Measurements from ENCODE around the gene B4GALT6.
"Not testable (repeated sequence)": the region's sequence is repeated elsewhere in the genome, so short reads cannot be mapped to it uniquely, and the experiment has no call there.

B4GALT6 gene

DNA sequence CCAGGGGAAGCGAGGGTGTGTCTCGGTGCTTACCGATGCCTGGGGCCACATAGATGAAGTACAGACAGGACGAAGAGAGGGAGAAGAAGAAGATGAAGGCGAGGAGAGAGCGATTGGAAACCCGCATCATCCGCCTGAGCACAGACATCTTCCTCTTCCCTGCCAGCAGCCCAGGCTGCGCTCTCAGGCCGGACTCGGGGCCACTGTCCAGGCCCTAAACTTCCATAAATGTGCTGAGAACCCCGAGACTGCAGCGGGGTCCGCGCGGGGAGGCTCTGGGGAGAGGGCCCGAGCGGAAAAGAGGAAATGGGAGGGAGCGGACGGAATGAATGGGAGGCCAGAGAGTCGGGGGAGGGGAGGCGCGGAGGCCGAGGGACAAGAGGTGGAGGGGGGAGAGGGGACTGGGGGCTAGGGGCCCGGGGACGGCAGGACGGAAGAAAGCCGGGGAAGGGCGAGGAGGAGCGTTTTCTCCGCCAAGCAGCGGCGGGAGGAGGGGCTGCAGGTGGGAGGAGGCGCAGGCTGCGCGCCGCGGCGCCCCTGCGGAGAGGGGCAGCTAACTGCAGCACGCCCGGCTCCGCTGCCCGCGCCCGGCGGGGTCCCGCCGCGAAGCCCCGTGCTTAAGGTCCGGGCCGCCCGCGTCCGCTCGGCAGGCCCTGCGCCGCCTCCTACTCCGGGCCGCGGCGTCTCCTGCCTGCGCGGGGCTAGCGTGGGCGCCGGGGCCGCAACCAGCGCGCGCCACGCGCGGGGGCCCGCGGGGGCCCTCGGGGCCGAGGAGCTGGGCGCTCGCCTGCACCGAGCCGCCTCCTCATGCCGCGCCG is at the start of gene B4GALT6:
Gene B4GALT6, minus strand, starts transcription at position 303 of the 818 bp plus-strand sequence. Its CDS starts 155 bp downstream, at position 148.
- no peak for DNase-seq

- DNase-seq = no peak
Measured at GRCh38 chr18:31731628-31732027, 47.2 kb upstream of the B4GALT6 start.

GRCh38 chr18:31729196-31729595 is 44.8 kb upstream of the B4GALT6 start:
- not testable (repeated sequence) for DNase-seq

- no peak for DNase-seq
Measured at GRCh38 chr18:31723990-31724711, 39.8 kb upstream of the B4GALT6 start.

DNA sequence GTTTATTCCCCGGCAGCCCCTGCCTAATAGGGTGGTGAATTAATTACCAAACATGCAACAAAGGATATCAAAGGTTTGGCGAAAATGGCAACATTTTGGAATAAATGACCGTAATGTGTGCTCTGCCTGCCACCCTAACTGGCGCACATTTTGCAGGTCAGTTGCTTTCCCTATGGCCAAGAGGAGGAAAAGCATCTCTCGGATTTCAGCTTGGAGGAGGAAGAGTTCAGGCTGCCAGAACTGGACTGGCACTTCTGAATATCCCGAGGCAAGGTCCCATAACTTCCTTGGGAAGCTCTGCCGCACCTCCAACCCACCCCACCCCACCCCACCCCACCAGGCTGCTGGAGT is 39.2 kb upstream of the B4GALT6 start:
- no peak for DNase-seq

DNA sequence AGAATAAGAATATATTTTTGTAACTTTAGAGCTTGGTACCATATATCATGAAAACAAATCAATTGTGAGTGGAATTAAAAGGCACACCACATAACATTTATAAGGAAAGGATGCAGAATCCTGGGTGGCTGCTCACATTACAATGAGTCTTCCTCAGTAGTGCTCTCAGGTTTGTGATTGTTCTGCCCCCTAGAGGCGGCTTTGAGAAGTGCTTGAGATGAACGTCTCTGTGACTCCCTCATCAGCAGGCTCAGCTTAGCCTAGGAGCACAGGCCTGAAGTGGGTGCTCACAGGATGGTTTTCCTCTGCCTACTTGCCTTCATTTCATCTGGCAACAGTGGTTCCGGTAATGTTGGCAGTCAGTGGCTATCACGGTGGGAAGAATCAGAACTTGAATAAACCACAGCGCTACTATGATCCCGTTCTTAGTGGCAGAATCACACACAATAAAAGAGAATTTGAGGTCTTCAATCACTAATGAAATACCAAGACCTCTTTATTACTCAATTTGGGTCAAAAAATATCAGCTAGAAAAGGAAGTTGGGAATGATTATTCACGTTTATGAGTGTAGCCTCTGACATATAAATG is 38.1 kb upstream of the B4GALT6 start:
- DNase-seq = no peak

GRCh38 chr18:31721601-31722000 is 37.2 kb upstream of the B4GALT6 start:
- DNase-seq = no peak

GRCh38 chr18:31720867-31721266 is 36.5 kb upstream of the B4GALT6 start:
- no peak for DNase-seq

DNA sequence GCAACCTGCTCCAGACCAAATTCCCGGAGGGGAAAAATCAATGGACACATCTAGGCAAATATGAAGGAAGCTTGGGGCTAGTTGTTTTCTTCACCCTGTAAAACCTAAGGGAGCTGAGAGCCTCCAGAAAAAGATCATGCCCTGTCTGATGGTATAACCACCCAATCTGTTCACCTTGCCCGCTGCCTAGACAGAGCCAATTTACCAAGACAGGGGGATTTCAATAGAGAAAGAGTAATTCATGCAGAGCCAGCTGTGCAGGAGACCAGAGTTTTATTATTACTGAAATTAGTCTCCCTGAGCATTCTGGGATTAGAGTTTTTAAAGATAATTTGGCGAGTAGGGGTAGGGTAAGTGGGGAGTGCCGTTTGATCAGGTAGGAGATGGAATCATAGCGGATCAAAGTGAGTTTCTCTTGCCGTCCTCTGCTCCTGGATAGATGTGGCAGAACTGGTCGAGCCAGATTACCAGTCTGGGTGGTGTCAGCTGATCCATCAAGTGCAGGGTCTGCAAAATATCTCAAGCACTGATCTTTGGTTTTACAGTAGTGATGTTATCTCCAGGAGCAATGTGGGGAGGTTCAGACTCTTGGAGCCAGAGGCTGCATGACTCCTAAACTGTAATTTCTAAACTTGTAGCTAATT is 35.1 kb upstream of the B4GALT6 start:
- DNase-seq = no peak

- no peak for DNase-seq
Measured at GRCh38 chr18:31718386-31718785, 34.0 kb upstream of the B4GALT6 start.

DNA sequence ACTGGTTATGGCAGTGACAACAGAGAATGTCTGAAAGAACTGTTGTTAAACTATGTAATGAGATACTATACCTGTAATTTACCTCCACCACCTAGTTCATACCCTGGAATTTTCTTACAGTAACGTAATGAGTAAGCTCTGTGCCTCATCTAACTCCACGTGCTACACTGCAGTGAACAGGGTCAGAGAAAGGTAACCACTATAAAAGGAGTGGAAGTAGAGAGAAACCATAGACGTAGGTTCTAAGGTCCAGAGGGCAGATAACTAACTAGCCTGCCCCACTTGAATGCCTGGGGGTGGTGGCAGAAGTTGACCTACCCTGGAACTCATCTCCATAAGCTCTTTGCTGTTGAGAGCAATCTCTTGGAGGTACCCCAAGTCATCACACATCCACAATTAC is 32.0 kb upstream of the B4GALT6 start:
- no peak for DNase-seq

DNA sequence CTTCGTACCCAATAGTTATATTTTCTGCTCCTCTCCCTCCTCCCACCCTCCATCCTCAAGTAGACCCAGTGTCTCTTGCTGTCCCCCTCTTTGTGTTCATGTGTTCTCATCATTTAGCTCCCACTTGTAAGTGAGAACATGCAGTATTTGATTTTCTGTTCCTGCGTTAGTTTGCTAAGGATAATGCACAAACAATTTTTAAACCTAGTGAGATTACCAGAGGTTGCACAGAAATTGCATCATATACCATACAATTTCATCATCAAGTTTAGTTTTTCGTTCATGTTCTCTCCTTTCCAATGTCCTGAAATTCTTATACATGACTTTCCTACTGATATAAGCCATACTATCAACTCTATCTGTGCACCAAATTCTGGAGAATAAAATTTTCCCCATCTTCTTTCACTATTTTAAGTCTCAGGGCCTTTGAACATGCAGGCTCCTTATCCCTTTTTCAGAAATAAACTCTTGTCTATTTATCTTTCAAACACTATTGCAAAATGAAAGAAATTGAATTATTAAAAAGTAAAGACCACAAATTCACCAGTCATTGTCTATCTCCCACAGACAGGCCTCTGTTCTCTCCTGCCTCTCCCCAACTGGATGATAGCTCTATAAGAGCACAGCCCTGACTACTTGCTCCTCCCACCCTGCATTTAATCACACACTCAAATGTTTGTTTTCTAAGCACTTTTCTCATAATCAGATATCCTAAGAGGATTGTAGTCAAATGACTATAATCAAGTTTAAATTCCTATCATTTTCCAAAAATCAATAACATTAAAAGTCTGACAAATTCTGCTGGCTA is 27.2 kb upstream of the B4GALT6 start:
- no peak for DNase-seq

DNA sequence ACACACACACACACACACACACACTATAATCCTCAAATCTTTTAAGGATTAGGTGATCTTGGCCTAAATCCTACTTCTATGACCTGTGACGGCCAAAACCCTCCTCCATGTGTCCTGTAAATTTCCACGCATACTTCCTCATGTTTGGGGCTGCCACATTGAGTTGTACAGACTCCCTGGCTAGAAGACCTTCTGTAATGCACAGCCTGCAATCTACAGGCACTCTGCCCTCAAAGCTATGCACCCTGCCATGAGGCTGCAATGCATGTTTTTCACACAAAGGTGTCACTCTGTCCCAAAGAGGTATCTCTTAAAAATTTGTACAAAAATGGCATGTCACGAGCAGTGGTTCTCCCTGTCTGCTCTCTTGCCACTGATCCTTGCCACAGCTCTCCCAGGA is 26.4 kb upstream of the B4GALT6 start:
- DNase-seq = no peak

GRCh38 chr18:31707815-31708214 is 23.4 kb upstream of the B4GALT6 start:
- no peak for DNase-seq

DNA sequence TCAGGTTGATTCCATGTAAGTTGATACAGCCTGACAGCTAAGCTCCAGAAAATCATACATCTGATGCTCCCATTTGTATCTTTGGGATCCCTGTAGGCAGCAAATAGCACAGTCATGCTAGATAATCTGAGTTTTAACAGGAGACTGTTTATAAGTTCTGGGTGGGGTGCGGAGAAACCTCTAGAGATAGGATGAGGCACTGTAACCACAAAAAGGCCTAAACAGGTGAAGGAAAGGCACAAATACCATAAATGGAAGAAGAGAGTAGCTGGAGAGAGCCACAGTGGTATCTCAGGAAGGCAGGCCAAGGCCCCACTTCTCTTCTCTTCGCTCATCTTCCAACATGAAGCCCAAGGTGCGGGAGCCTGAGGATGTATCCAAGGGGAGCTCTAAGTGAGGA is 18.1 kb upstream of the B4GALT6 start:
- DNase-seq = no peak

- no peak for DNase-seq
Measured at GRCh38 chr18:31701744-31702143, 17.4 kb upstream of the B4GALT6 start.

DNA sequence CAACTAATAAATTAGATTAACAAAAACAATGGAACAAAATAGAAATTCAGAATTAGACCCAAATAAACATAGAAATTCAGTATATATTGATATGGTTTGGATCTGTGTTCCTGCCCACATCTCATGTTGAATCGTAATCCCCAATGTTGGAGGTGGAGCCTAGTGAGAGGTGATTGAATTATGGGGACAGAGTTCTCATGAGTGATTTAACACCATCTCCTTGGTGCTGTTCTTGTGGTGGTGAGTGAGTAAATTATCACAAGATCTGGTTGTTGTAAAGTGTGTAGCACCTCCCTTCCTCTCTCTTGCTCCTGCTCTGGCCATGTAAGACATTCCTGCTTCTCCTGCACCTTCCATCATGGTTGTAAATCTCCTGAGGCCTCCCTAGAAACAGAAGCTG is 16.6 kb upstream of the B4GALT6 start:
- DNase-seq = no peak

DNA sequence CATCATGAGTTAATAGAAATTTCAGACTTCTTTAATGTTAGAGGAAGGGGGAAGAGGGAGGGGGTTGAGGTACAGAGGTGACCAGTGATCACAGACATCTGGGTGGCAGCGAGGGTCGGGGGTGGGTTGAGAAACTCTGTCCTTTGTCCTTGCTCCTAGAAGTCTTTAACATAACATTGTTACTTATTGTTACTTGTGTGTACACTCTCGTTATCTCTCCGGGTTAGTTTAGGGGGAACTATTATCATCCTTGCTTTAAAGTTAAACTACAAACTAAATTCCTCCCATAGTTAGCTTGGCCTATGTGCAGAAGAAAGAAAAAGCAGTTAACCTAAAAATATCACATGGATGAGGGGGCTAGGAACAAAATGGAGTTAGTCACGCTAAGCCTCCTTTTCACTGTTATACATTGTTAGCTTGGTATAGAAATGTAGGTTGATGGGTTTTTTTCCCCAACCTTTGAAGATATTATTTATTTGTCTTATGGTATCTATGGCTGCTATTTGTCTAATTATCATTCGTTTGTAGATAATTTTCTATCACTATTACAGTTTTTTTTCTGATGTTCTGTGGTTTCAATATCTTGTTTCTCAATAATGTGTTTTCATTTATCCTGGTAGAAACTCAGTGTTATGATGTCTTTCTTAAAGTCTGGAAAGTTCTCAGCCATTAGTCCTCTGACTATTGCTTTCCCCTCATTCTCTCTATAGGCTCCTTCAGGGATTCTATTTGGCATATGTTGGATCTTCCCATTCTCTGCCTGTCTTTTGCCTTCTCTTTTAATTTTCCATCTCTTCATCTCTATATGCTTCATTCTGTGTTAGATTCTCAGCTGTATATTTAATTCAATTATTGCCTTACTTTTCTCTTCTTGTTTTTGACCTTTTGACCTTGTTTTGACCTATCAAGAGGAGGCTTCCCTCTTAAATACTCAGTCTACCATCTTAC is 13.2 kb upstream of the B4GALT6 start:
- DNase-seq = no peak

DNA sequence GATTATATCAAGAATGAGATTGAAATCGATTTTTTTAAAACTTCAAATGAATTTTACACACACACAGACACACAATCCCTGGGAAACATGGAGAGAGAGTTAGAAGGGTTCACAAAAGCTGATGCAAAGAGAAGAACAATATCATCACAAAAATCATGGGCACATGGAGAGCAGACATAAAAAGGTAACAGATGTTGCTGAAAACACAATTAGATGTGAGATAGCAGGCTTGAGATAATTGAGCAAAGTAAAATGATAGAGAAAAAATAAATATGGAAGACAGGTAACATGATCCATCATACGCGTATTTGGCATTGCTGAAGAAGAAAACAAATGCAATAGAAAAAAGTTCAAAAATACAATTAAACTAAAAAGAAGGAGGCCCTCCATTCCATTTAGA is 11.6 kb upstream of the B4GALT6 start:
- DNase-seq = no peak

GRCh38 chr18:31694297-31694696 is 9.9 kb upstream of the B4GALT6 start:
- DNase-seq = no peak

GRCh38 chr18:31688606-31689005 is 4.2 kb upstream of the B4GALT6 start:
- no peak for DNase-seq
